CD14-positive monocyte (primary cell): ENCODE data around the gene PDE1A. TPM values are rescaled to one million over a fixed set of nuclear protein-coding genes. Genes with fewer than 3 reads are reported as not detected.

Experiments
- DNase-seq, 3 donors: peaks; one replicate each; pipeline ENCODE4 v3.0.0-alpha.2; 2011 to 2022
- H2AFZ ChIP-seq: 2 replicates; pipeline ENCODE4 v1.6.0; 2012; ENCODE audit warnings: mild to moderate bottlenecking, low read depth, low read length, inconsistent platforms; ENCODE audit not compliant: insufficient read depth, poor library complexity, severe bottlenecking
- H3K27ac ChIP-seq, 2 donors: 1 replicate in 1 of 2; 2 replicates in 1 of 2; pipeline ENCODE4 v1.5.1; 2012 to 2013; ENCODE audit warnings: low read length in 2 of 2, control low read depth in 1 of 2, inconsistent platforms in 1 of 2, low read depth in 1 of 2, mild to moderate bottlenecking in 1 of 2
- H3K27me3 ChIP-seq, 2 donors: one replicate each; pipeline versions ENCODE4 v1.6.0 to v1.6.1; 2011 to 2013; ENCODE audit warnings: low read length in 2 of 2; ENCODE audit not compliant: control insufficient read depth in 2 of 2, insufficient read depth in 2 of 2
- H3K36me3 ChIP-seq, 2 donors: replicated peaks in 1 of 2; 1 replicate in 1 of 2; 2 replicates in 1 of 2; pipeline versions ENCODE4 v1.5.1 to v1.6.1; 2012 to 2013; ENCODE audit warnings: low read length in 2 of 2, control low read depth in 1 of 2, inconsistent platforms in 1 of 2, mild to moderate bottlenecking in 1 of 2; ENCODE audit not compliant: insufficient read depth in 2 of 2, control insufficient read depth in 1 of 2
- H3K4me1 ChIP-seq, 2 donors: 1 replicate in 1 of 2; 2 replicates in 1 of 2; pipeline versions ENCODE4 v1.5.1 to v1.6.1; 2012 to 2013; ENCODE audit warnings: low read length in 2 of 2, control low read depth in 1 of 2, inconsistent platforms in 1 of 2, mild to moderate bottlenecking in 1 of 2, moderate library complexity in 1 of 2; ENCODE audit not compliant: insufficient read depth in 2 of 2, control insufficient read depth in 1 of 2
- H3K4me2 ChIP-seq: replicated peaks from 2 replicates; pipeline ENCODE3; 2012; ENCODE audit warnings: low read length, moderate library complexity, mild to moderate bottlenecking; ENCODE audit not compliant: poor library complexity, severe bottlenecking; ENCODE audit errors: extremely low read depth
- H3K4me3 ChIP-seq, 3 experiments: fragments of 200-600 bp in 1 of 3; sonication (generic) in 1 of 3; replicated peaks in 1 of 3; 1 replicate in 2 of 3; 2 replicates in 1 of 3; pipeline ENCODE4 v1.5.1; 2011 to 2013; ENCODE audit warnings: low read length in 3 of 3, mild to moderate bottlenecking in 3 of 3, control low read depth in 2 of 3, low read depth in 2 of 3, inconsistent platforms in 1 of 3, moderate library complexity in 1 of 3
- H3K79me2 ChIP-seq: 2 replicates; pipeline ENCODE4 v1.6.0; 2012; ENCODE audit warnings: mild to moderate bottlenecking, control low read depth, inconsistent platforms, low read length, moderate library complexity; ENCODE audit not compliant: insufficient read depth
- H3K9ac ChIP-seq: 2 replicates; pipeline ENCODE4 v1.6.0; 2017; ENCODE audit warnings: low read length, mild to moderate bottlenecking; ENCODE audit not compliant: insufficient read depth, poor library complexity, severe bottlenecking
- H3K9me3 ChIP-seq, 2 donors: replicated peaks in 1 of 2; 1 replicate in 1 of 2; 2 replicates in 1 of 2; pipeline versions ENCODE4 v1.5.1 to v1.6.1; 2012 to 2013; ENCODE audit warnings: low read length in 2 of 2, control low read depth in 1 of 2; ENCODE audit not compliant: control insufficient read depth in 1 of 2, insufficient read depth in 1 of 2
- H4K20me1 ChIP-seq: 2 replicates; pipeline ENCODE4 v1.6.0; 2012; ENCODE audit warnings: mild to moderate bottlenecking, low read length, control low read depth, moderate library complexity; ENCODE audit not compliant: insufficient read depth
- H3K27ac Mint-ChIP-seq, 7 donors: one replicate each; pipeline ENCODE4 v1.8.0; 2020; ENCODE audit warnings: mild to moderate bottlenecking in 7 of 7, mixed read lengths in 7 of 7, moderate library complexity in 6 of 7, inconsistent platforms in 2 of 7
- H3K27me3 Mint-ChIP-seq, 3 donors: one replicate each; pipeline ENCODE4 v1.8.0; 2021 to 2022; ENCODE audit warnings: low read depth in 3 of 3, mild to moderate bottlenecking in 3 of 3, mixed read lengths in 3 of 3, moderate library complexity in 3 of 3, inconsistent platforms in 1 of 3
- H3K36me3 Mint-ChIP-seq, 2 donors: one replicate each; pipeline ENCODE4 v1.8.0; 2020; ENCODE audit warnings: mixed read lengths in 2 of 2, inconsistent platforms in 1 of 2, mild to moderate bottlenecking in 1 of 2
- H3K4me1 Mint-ChIP-seq: one replicate; pipeline ENCODE4 v1.8.0; 2020; ENCODE audit warnings: mild to moderate bottlenecking, mixed read lengths
- H3K4me3 Mint-ChIP-seq, 2 donors: one replicate each; pipeline ENCODE4 v1.8.0; 2020; ENCODE audit warnings: mild to moderate bottlenecking in 2 of 2, mixed read lengths in 2 of 2, moderate library complexity in 1 of 2
- H3K9me3 Mint-ChIP-seq, 7 donors: one replicate each; pipeline ENCODE4 v1.8.0; 2020 to 2022; ENCODE audit warnings: mixed read lengths in 7 of 7, mild to moderate bottlenecking in 6 of 7, moderate library complexity in 6 of 7, inconsistent platforms in 2 of 7
- CTCF ChIP-seq: fragments of 200-600 bp; IDR thresholded peaks from one replicate; pipeline ENCODE4 v1.8.0; 2022; ENCODE audit warnings: antibody characterized with exemption, mild to moderate bottlenecking
- WGBS: methylation state at CpG from one replicate; pipeline ENCODE4 v1.1.5; 2013; ENCODE audit warnings: missing lambda C conversion rate; ENCODE audit not compliant: insufficient coverage; 5-methylcytosine and 5-hydroxymethylcytosine counted together
- intact Hi-C, 2 donors: fragments of 100-400 bp; cut with micrococcal nuclease; formaldehyde crosslinking; loops; one replicate each; pipeline versions ENCODE4 v1.15.0 to v1.15.1; 2023
- polyA plus RNA-seq, 3 donors: library from polyadenylated mRNA; depleted of rRNA in 1 of 3; unstranded in 2 of 3; stranded (reverse) in 1 of 3; fragments of 300-500 nt in 2 of 3; fragments of >200 nt in 1 of 3; fragmentation: Illumina TruSeq in 2 of 3; gene quantifications; 1 replicate in 2 of 3; 2 replicates in 1 of 3; pipeline ENCODE4 v1.2.3, GENCODE V29; 2012 to 2021

The PDE1A gene
- polyA plus RNA-seq, 3 donors = not detected

DNA sequence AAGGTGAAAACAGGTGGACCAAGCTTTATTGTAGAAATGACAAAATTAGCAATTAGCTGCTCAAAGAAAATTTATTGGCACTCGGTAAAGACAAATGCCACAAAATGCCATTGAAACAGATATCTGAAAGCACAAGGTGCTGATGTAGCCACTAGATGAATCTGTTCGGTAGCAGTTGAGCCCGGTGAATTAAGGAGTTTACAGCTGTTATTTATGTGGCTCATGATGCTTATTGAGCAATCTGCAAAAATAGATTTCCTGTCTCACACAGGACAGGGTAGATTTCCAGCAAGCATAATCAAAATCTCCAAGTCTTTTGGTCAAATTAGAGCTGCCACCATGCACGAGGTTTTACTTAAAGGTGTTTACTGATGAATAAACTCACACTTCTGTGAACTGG lies 259.0 kb downstream of the PDE1A start:
- H4K20me1 ChIP-seq = no peaks in the 10 kb centered on the region
- DNase-seq = no peak

GRCh38 chr2:182166841-182167240 lies 260.0 kb downstream of the PDE1A start:
- H3K9me3 ChIP-seq = no peaks in the 10 kb centered on the region
- DNase-seq = no peak
- H3K27me3 ChIP-seq = no peaks in the 10 kb centered on the region
- no peaks in the 10 kb centered on the region for H3K36me3 ChIP-seq
- no peak overlapping the region for H2AFZ ChIP-seq
- H3K4me2 ChIP-seq = no peak overlapping the region
- no peaks in the 10 kb centered on the region for H3K9me3 Mint-ChIP-seq
- intact Hi-C loops = no loop called here
- H3K4me3 ChIP-seq = no peak overlapping the region
- H3K36me3 Mint-ChIP-seq = no peaks in the 10 kb centered on the region
- no peak overlapping the region for H3K9ac ChIP-seq
- no peaks in the 10 kb centered on the region for H3K27me3 Mint-ChIP-seq
- WGBS = no CpG with 5 or more reads among the region's 2 CpGs
- H3K27ac Mint-ChIP-seq = no peak overlapping the region
- TF ChIP-seq CTCF = no peak
- H3K4me3 Mint-ChIP-seq = no peak overlapping the region
- H4K20me1 ChIP-seq = no peaks in the 10 kb centered on the region
- peaks cover 2% of the 10 kb centered on the region for H3K4me1 Mint-ChIP-seq
- no peak overlapping the region for H3K27ac ChIP-seq
- H3K79me2 ChIP-seq = no peaks in the 10 kb centered on the region
- H3K4me1 ChIP-seq = no peaks in the 10 kb centered on the region

More for the DNA sequence above, 259.0 kb downstream of the PDE1A start:
- intact Hi-C loops = no loop called here
- H3K4me1 ChIP-seq = no peaks in the 10 kb centered on the region
- Mint-ChIP-seq H3K9me3 (no peaks in the 10 kb centered on the region), H3K27me3 (no peaks in the 10 kb centered on the region), H3K4me1 (peaks cover 2% of the 10 kb centered on the region), H3K36me3 (no peaks in the 10 kb centered on the region), H3K27ac (no peak overlapping the region), H3K4me3 (no peak overlapping the region)
- no peaks in the 10 kb centered on the region for H3K9me3 ChIP-seq
- WGBS = 75% methylated on average over 3 of the region's 4 CpGs
- no peak overlapping the region for H3K4me2 ChIP-seq
- TF ChIP-seq CTCF = no peak
- H3K36me3 ChIP-seq = no peaks in the 10 kb centered on the region
- no peaks in the 10 kb centered on the region for H3K79me2 ChIP-seq
- no peak overlapping the region for H3K4me3 ChIP-seq
- H3K9ac ChIP-seq = no peak overlapping the region
- H3K27me3 ChIP-seq = no peaks in the 10 kb centered on the region
- no peak overlapping the region for H3K27ac ChIP-seq
- H2AFZ ChIP-seq = no peak overlapping the region
